RWPE1 (cell line): ENCODE measurements around the gene JAK3.

ENCODE experiments used
- CTCF ChIA-PET: fragments of 350-600 bp; sonication (Branson Sonifier 250); formaldehyde crosslinking; extraction: SDS; loops from one replicate; lab custom pipeline; 2021; lab: Yijun Ruan, JAX
- POLR2A ChIA-PET: fragments of 400-600 bp; formaldehyde crosslinking; extraction: SDS; loops from one replicate; lab custom pipeline; 2020; ENCODE audit warnings: antibody characterized with exemption; ENCODE audit not compliant: low non-redundant PET; lab: Yijun Ruan, JAX
- DNase-seq: peaks from one replicate; pipeline ENCODE4 v3.0.0; 2012; ENCODE audit warnings: low spot score
- H3K27ac ChIP-seq: fragments of 450-650 bp; 2 replicates; pipeline ENCODE4 v1.5.1; 2017
- TF ChIP-seq, protein P1 (sequence below): fragments of 450-650 bp; conservative IDR thresholded peaks from 2 replicates; pipeline ENCODE4 v1.5.1; 2017; ENCODE audit warnings: low read depth, mild to moderate bottlenecking

The JAK3 gene

GRCh38 chr19:17835182-17836006 is 12.4 kb downstream of the JAK3 start:
- ChIA-PET CTCF (interaction anchor here (0.6 kb wide), 2 partner anchors 43 to 331 kb away, joined by 3 read pairs; no protein-coding TSS in a partner anchor), POLR2A (no interaction called here)
- DNase-seq, result no peak
- TF ChIP-seq, protein P1, sequence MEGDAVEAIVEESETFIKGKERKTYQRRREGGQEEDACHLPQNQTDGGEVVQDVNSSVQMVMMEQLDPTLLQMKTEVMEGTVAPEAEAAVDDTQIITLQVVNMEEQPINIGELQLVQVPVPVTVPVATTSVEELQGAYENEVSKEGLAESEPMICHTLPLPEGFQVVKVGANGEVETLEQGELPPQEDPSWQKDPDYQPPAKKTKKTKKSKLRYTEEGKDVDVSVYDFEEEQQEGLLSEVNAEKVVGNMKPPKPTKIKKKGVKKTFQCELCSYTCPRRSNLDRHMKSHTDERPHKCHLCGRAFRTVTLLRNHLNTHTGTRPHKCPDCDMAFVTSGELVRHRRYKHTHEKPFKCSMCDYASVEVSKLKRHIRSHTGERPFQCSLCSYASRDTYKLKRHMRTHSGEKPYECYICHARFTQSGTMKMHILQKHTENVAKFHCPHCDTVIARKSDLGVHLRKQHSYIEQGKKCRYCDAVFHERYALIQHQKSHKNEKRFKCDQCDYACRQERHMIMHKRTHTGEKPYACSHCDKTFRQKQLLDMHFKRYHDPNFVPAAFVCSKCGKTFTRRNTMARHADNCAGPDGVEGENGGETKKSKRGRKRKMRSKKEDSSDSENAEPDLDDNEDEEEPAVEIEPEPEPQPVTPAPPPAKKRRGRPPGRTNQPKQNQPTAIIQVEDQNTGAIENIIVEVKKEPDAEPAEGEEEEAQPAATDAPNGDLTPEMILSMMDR, result no peak
- H3K27ac ChIP-seq, result 0 out of 2 replicates have a peak overlapping the region, but pooled peaks have one; percentile 3

DNA sequence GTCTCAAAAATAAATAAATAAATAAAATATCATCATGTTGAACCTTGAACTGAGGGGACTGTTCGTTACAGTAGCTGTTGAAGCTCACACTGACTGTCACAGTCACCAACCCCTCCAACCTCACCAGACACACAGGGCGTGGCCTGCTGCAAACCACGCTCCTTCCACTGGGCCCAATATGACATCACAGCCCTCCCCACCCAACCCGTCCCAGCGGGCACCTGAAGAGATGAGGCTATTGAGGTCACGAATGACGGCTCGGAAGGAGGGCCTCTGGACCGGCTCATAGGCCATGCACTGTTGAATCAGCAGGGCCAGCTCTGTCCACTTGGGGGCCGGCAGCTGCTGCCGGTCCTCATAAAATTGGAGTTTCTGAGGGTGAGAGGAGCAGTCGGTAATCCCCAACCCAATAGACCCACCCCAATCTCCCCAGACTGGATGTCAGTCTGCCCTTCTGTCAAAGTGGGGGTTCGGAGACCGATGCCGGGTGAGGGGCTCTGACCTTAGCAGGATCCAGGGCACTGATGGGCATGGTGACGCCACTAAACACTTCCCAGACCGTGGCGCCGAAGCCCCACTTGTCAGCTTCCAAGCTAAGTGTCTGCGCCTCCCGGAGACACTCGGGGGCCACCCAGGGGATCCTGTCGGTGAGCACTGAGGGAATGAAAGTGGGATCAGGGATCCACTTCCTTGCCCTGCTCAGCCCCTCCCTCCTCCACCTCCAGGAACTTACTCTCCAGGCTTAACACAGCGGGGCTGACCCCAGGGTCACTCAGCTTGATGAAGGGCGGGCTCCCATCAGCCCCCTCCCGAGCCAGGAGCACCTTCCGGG is 13.2 kb downstream of the JAK3 start:
- TF ChIP-seq, protein P1, result no peak
- no peak for DNase-seq
- CTCF ChIA-PET, result interaction anchor here (0.6 to 1.0 kb wide), 2 partner anchors 20 to 330 kb away, joined by 3 read pairs; no protein-coding TSS in a partner anchor
- no peak overlapping the region for H3K27ac ChIP-seq
- POLR2A ChIA-PET, result no interaction called here

- ChIA-PET POLR2A (no interaction called here), CTCF (interaction anchor here (0.8 to 1.1 kb wide), 2 partner anchors 23 to 214 kb away, joined by 3 to 4 read pairs; no protein-coding TSS in a partner anchor)
- TF ChIP-seq, protein P1, result no peak
- DNase-seq, result no peak
- H3K27ac ChIP-seq, result no peak overlapping the region
These were observed 15.2 kb downstream of the JAK3 start for GRCh38 chr19:17832443-17833208.

DNA sequence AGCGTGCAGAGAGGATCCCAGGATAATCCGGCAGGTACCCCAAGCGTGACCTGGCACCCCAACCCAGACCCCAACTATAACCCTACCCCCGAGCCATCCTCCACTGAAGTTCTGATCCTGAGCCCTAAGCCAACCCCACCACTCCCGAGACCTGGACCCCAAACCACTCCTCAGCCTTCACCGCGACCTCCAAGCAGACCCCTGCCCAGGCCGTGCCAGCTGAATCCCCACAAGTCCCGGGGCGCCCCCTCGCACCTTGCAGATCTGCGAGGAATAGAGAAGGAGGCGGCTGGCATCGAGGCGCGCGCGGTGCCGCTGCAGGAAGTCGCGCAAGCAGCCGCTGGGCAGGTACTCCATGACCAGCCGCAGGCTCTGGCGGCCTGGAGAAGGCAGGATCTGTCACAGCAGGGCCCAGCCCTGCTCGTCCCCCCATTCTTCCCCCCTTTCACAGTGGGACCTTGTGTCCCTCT is 16.3 kb downstream of the JAK3 start:
- TF ChIP-seq, protein P1, result no peak
- peak overlapping the region; percentile 21; the same call in 1 of the 2 replicates for H3K27ac ChIP-seq
- ChIA-PET POLR2A (no interaction called here), CTCF (no interaction called here)
- no peak for DNase-seq

DNA sequence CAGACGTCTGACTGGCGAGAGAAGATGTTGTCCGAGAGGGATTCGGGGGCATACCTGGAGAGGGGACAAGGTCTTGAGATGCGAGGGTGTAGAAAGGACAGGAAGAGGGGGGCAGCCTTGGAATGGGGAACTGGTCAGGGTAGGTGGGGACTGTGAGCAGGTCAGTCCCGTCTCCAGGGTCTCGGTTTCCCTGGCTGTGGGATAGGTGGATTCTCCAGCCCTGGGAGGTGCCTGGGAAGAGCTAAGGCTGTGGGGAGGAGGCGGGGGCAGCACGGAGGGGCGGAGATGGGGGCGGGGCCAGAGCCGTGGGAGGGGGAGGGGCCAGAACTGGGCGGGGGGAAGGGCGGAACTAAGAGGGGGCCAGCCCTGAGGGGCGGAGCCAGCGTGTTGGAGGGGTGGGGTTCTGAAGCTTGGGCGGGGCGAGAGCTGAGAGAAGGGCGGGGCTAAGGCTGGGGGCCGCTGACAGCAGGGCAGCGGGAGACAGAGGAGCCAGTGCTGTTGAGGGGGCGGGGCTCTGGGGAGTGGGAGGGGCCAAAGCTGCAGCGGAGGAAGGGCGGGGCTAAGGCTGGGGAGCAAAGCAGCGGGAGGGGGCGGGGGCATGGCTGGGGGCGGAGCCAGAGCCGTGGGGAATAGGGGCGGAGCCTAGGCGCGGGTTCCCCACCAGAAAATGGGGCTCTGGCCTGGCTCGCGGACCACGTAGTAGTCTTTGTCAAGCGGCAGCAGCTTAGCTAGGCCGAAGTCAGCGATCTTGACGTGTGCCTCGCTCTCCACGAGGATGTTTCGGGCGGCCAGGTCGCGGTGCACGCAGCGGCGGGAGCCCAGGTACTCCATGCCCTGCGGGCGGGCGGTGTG is 17.0 kb downstream of the JAK3 start:
- peak; percentile 99 for DNase-seq
- peak overlapping the region; percentile 83 for H3K27ac ChIP-seq
- ChIA-PET CTCF (interaction anchor here (0.8 kb wide), 1 partner anchor 335 kb away, joined by 4 read pairs; no protein-coding TSS in a partner anchor), POLR2A (interaction anchor here (1.0 kb wide), 1 partner anchor 29 kb away, joined by 3 read pairs; no protein-coding TSS in a partner anchor)
- TF ChIP-seq, protein P1, result no peak
